ENCODE data around the gene PLAC9.

DNA sequence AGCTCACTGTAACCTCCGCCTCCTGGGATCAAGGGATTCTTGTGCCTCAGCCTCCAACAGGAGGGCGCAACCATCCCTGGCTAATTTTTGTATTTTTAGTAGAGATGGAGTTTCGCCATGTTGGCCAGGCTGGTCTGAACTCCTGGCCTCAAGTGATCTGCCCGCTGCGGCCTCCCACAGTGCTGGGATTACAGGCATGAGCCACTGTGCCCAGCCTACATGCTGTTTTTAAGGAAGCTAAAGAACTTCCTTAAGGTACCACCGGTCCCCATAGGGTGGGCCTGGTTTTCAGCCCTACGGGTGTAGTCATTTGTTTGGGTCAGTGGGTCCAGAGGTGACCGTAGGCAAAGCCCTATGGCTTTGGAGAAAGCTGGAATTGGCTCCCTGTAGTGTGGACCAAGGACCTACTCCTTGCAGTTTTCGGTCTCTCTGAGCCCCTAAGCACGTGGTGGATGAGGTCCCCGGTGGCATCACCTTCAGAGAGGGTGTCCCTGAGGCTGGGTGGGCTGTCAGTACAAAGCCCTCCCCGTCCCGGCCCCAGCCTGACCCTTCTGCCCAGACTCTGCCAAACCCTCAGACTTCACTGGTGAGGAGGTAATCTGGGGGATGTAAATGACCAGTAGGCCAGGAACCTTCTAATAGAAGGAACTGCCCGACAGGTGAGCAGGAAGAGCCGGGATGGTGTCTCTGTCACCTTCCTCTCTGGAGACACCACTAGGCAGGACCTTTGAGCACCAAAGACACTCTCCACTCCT lies 42.3 kb downstream of the PLAC9 start:
- TF ChIP-seq POLR2A (IDR thresholded peaks at IDR 0.05; ENCODE audit: low read depth) (no peak), EP300 (IDR thresholded peaks at IDR 0.05) (no peak), POLR2AphosphoS5 (IDR thresholded peaks at IDR 0.05) (no peak)
- TF ChIP-seq, protein P1, sequence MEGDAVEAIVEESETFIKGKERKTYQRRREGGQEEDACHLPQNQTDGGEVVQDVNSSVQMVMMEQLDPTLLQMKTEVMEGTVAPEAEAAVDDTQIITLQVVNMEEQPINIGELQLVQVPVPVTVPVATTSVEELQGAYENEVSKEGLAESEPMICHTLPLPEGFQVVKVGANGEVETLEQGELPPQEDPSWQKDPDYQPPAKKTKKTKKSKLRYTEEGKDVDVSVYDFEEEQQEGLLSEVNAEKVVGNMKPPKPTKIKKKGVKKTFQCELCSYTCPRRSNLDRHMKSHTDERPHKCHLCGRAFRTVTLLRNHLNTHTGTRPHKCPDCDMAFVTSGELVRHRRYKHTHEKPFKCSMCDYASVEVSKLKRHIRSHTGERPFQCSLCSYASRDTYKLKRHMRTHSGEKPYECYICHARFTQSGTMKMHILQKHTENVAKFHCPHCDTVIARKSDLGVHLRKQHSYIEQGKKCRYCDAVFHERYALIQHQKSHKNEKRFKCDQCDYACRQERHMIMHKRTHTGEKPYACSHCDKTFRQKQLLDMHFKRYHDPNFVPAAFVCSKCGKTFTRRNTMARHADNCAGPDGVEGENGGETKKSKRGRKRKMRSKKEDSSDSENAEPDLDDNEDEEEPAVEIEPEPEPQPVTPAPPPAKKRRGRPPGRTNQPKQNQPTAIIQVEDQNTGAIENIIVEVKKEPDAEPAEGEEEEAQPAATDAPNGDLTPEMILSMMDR (IDR thresholded peaks at IDR 0.05): no peak

Data from esophagus muscularis mucosa (tissue), 4 donors.